Upper lobe of right lung (tissue), 1 donor: ENCODE results near the gene MCEMP1. TPM values are rescaled to one million over a fixed set of nuclear protein-coding genes. Genes with fewer than 3 reads are reported as not detected.
A peak's percentile ranks its signal among the peaks of the same experiment; 100 is the strongest.

Experiments used
- ATAC-seq: fragments of 200-7000 bp; cut with Tn5 transposase; one replicate; pipeline ENCODE4 v1.9.1; 2020; ENCODE audit warnings: mild to moderate bottlenecking, moderate library complexity
- DNase-seq: peaks from one replicate; pipeline ENCODE4 v3.0.0-alpha.2; 2020
- H3K27ac ChIP-seq: fragments of 200-600 bp; one replicate; pipeline ENCODE4 v1.8.0; 2022
- H3K27me3 ChIP-seq: fragments of 200-600 bp; one replicate; pipeline ENCODE4 v1.8.0; 2022; ENCODE audit warnings: mild to moderate bottlenecking
- H3K36me3 ChIP-seq: fragments of 200-600 bp; one replicate; pipeline ENCODE4 v1.8.0; 2022
- H3K4me1 ChIP-seq: fragments of 200-600 bp; one replicate; pipeline ENCODE4 v1.8.0; 2022
- H3K4me3 ChIP-seq: fragments of 200-600 bp; one replicate; pipeline ENCODE4 v1.8.0; 2022; ENCODE audit warnings: mild to moderate bottlenecking
- H3K9me3 ChIP-seq: fragments of 200-600 bp; one replicate; pipeline ENCODE4 v1.8.0; 2022
- CTCF ChIP-seq: fragments of 200-600 bp; IDR thresholded peaks from one replicate; pipeline ENCODE4 v1.8.0; 2022; ENCODE audit warnings: antibody characterized with exemption
- intact Hi-C: fragments of 100-400 bp; cut with DNase I; formaldehyde crosslinking; loops from one replicate; pipeline ENCODE4 v1.11.0; 2022
- long read RNA-seq: library from polyadenylated mRNA; unstranded; transcript quantifications from one replicate; pipeline ENCODE4 v2.0.0, GENCODE V29; 2021
- total RNA-seq: library from RNA; stranded (reverse); fragmentation: NEBNext Ultra II Directional; extraction: Animal tissue kit (Norgen Biotek cat#: 25700); gene quantifications from one replicate; pipeline ENCODE4 v1.2.1, GENCODE V29; 2021
- donor health status: DM: no; HTN: yes; CAD: no; lungs with severe emphysema.

MCEMP1 gene
- 97.9 TPM for total RNA-seq
- long read RNA-seq, transcript MCEMP1-201 (7 exons, 1,730 nt), result major isoform, 290 of 326 reads
- long read RNA-seq, partial matches to known transcripts, result 7 of 326 reads
- long read RNA-seq, other reads (novel, unspliced or antisense), result 26 of 326 reads

- DNase-seq (peak; percentile 83), ATAC-seq (peak; percentile 8)
- Histone ChIP-seq H3K36me3 (no peaks in the 10 kb centered on the region), H3K4me1 (peaks cover 6% of the 10 kb centered on the region), H3K27ac (peak within 1 kb of the TSS; percentile 51), H3K4me3 (peak within 1 kb of the TSS; percentile 34), H3K9me3 (no peaks in the 10 kb centered on the region), H3K27me3 (peaks cover 8% of the 10 kb centered on the region)
- no peak for TF ChIP-seq CTCF
- intact Hi-C loops, result no loop called here
Observed at GRCh38 chr19:7676854-7677253, at the start of gene MCEMP1. TSS of gene MCEMP1 (plus strand) at chr19:7677090. CDS start at chr19:7677121, 31 bp downstream.

GRCh38 chr19:7627166-7627565 lies 49.7 kb upstream of the MCEMP1 start:
- TF ChIP-seq CTCF, result no peak
- ATAC-seq (no peak), DNase-seq (no peak)
- no peaks in the 10 kb centered on the region for H3K27me3 ChIP-seq
- H3K4me1 ChIP-seq, result peaks cover 18% of the 10 kb centered on the region
- H3K4me3 ChIP-seq, result no peak overlapping the region
- intact Hi-C loops, result no loop called here
- peaks cover 52% of the 10 kb centered on the region for H3K36me3 ChIP-seq
- H3K27ac ChIP-seq, result no peak overlapping the region
- H3K9me3 ChIP-seq, result no peaks in the 10 kb centered on the region

- no peak for TF ChIP-seq CTCF
- Histone ChIP-seq H3K36me3 (peaks cover 39% of the 10 kb centered on the region), H3K4me1 (peaks cover 18% of the 10 kb centered on the region), H3K9me3 (no peaks in the 10 kb centered on the region), H3K27me3 (no peaks in the 10 kb centered on the region), H3K4me3 (peak overlapping the region; percentile 82), H3K27ac (peak overlapping the region; percentile 82)
- intact Hi-C loops, result no loop called here
- ATAC-seq, result no peak
- DNase-seq, result no peak
Observed at GRCh38 chr19:7628589-7629311, 48.1 kb upstream of the MCEMP1 start.

- intact Hi-C loops, result no loop called here
- no peak for TF ChIP-seq CTCF
- peak within 1 kb of the TSS; percentile 82 for H3K4me3 ChIP-seq
Observed at GRCh38 chr19:7629347-7630054, 47.4 kb upstream of the MCEMP1 start, which contains the start of the genes PET100 and XAB2. TSS of gene PET100 (plus strand) at chr19:7629793. CDS start at chr19:7629834, 41 bp downstream. TSS of gene XAB2 (minus strand) at chr19:7629545. CDS start at chr19:7629527, 18 bp downstream.

GRCh38 chr19:7631577-7631976 lies 45.3 kb upstream of the MCEMP1 start:
- intact Hi-C loops, result no loop called here
- no peak for TF ChIP-seq CTCF
- H3K27me3 ChIP-seq, result no peaks in the 10 kb centered on the region
- DNase-seq (no peak), ATAC-seq (no peak)
- H3K9me3 ChIP-seq, result no peaks in the 10 kb centered on the region
- peaks cover 18% of the 10 kb centered on the region for H3K4me1 ChIP-seq
- H3K27ac ChIP-seq, result no peak overlapping the region
- H3K4me3 ChIP-seq, result no peak overlapping the region
- peaks cover 14% of the 10 kb centered on the region for H3K36me3 ChIP-seq

More at GRCh38 chr19:7629347-7630054, 47.4 kb upstream of the MCEMP1 start, which contains the start of the genes PET100 and XAB2:
- Histone ChIP-seq H3K27me3 (no peaks in the 10 kb centered on the region), H3K27ac (peak within 1 kb of the TSS; percentile 82), H3K9me3 (no peaks in the 10 kb centered on the region), H3K4me1 (peaks cover 18% of the 10 kb centered on the region), H3K36me3 (peaks cover 32% of the 10 kb centered on the region)
- DNase-seq (peak; percentile 95), ATAC-seq (peak; percentile 96)
